Muscle of leg (tissue), 11 donors: ENCODE results near the gene DDX49. TPM values are rescaled to one million over a fixed set of nuclear protein-coding genes. Genes with fewer than 3 reads are reported as not detected.

ENCODE experiments used
- DNase-seq: peaks from one replicate; pipeline ENCODE4 v3.0.0; 2013
- H3K27ac ChIP-seq: one replicate; pipeline ENCODE4 v1.5.1; 2013; ENCODE audit warnings: mild to moderate bottlenecking, low read length, control low read depth
- H3K27me3 ChIP-seq: one replicate; pipeline ENCODE4 v1.6.1; 2013; ENCODE audit warnings: low read length; ENCODE audit not compliant: control insufficient read depth, insufficient read depth
- H3K36me3 ChIP-seq: one replicate; pipeline ENCODE4 v1.6.1; 2013; ENCODE audit warnings: low read length; ENCODE audit not compliant: control insufficient read depth, insufficient read depth
- H3K4me1 ChIP-seq: one replicate; pipeline ENCODE4 v1.6.1; 2013; ENCODE audit warnings: low read length; ENCODE audit not compliant: control insufficient read depth, insufficient read depth
- H3K4me3 ChIP-seq: one replicate; pipeline ENCODE4 v1.5.1; 2013; ENCODE audit warnings: low read length, control low read depth
- H3K9me3 ChIP-seq: replicated peaks from 2 replicates; pipeline ENCODE4 v1.6.1; 2013; ENCODE audit warnings: low read depth, low read length; ENCODE audit not compliant: control insufficient read depth
- WGBS: methylation state at CpG from one replicate; pipeline ENCODE4 v1.1.5; 2013; ENCODE audit warnings: missing lambda C conversion rate; ENCODE audit not compliant: insufficient coverage; 5-methylcytosine and 5-hydroxymethylcytosine counted together
- polyA plus RNA-seq, 8 donors: library from polyadenylated mRNA; unstranded; fragments of 120-200 nt; gene quantifications; one replicate each; pipeline versions ENCODE4 v1.2.1 to v1.2.3, GENCODE V29; 2013; ENCODE audit warnings: inconsistent platforms in 1 of 8, low replicate concordance in 1 of 8; ENCODE audit not compliant: insufficient read length in 8 of 8, insufficient read depth in 1 of 8
- total RNA-seq: library from RNA; stranded (reverse); fragments of 120-200 nt; gene quantifications from one replicate; pipeline ENCODE4 v1.2.4, GENCODE V29; 2013

Gene DDX49
- total and polyA plus RNA-seq, 9 donors, result 37.6 to 51.5 (median 41.7) TPM

GRCh38 chr19:18941628-18942354 lies 22.3 kb downstream of the DDX49 start:
- Histone ChIP-seq H3K4me3 (no peak overlapping the region), H3K36me3 (peaks cover 26% of the 10 kb centered on the region), H3K27ac (no peak overlapping the region), H3K27me3 (no peaks in the 10 kb centered on the region), H3K9me3 (no peaks in the 10 kb centered on the region), H3K4me1 (peaks cover 16% of the 10 kb centered on the region)
- WGBS, result 38% methylated on average over 11 of the region's 18 CpGs
- DNase-seq, result peak; percentile 48

GRCh38 chr19:18942692-18943091 lies 23.2 kb downstream of the DDX49 start:
- no peaks in the 10 kb centered on the region for H3K27me3 ChIP-seq
- no peak for DNase-seq
- H3K4me1 ChIP-seq, result peaks cover 16% of the 10 kb centered on the region
- peaks cover 24% of the 10 kb centered on the region for H3K36me3 ChIP-seq
- H3K9me3 ChIP-seq, result no peaks in the 10 kb centered on the region
- 81% methylated on average over 5 of the region's 6 CpGs for WGBS
- no peak overlapping the region for H3K27ac ChIP-seq
- no peak overlapping the region for H3K4me3 ChIP-seq

- no peaks in the 10 kb centered on the region for H3K27me3 ChIP-seq
- WGBS, result 69% methylated on average over 2 of the region's 4 CpGs
- no peaks in the 10 kb centered on the region for H3K9me3 ChIP-seq
- peaks cover 16% of the 10 kb centered on the region for H3K4me1 ChIP-seq
- no peak for DNase-seq
- H3K4me3 ChIP-seq, result no peak overlapping the region
- no peak overlapping the region for H3K27ac ChIP-seq
- peaks cover 17% of the 10 kb centered on the region for H3K36me3 ChIP-seq
These were observed 23.9 kb downstream of the DDX49 start for GRCh38 chr19:18943465-18943864.

DNA sequence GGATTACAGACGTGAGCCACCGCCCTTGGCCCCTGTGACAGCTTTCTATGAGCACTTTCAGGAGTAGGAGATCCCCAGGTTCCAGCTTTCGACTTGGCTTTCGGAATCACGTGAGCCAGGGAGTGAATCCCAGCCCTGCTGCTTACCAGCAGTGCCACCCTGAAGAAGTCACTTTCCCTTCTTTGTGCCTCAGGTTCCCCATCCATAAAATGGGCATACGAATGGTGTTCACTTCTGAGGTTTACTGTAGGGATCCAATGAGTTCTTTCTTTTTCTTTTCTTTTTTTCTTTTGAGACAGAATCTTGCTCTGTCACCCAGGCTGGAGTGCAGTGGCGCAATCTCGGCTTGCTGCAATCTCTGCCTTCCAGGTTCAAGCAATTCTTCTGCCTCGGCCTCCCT lies 25.8 kb downstream of the DDX49 start:
- 71% methylated on average over 2 of the region's 9 CpGs for WGBS
- Histone ChIP-seq H3K4me3 (no peak overlapping the region), H3K9me3 (no peaks in the 10 kb centered on the region), H3K36me3 (peaks cover 17% of the 10 kb centered on the region), H3K27ac (no peak overlapping the region), H3K4me1 (peaks cover 4% of the 10 kb centered on the region), H3K27me3 (no peaks in the 10 kb centered on the region)
- DNase-seq, result no peak

DNA sequence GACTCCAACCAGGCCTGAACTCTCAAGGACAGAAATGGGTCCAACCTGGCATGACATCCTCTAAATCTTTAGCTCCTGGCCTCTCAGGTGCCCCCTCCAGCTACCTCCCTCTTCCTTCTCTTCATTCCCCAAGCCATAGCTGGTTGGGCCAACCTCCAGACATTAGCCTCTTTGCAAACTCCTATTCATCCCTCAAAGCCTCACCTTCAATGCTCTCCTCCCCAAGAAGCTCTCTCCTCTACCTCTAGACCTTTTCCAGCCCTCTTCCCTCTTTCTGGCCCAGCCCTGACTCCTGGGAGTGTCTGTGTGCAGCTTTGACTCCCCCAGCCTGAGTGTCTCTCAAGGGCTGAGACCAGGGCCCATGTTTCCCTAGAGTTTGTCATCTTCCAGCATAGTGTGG lies 26.8 kb downstream of the DDX49 start:
- no peaks in the 10 kb centered on the region for H3K27me3 ChIP-seq
- DNase-seq, result no peak
- no peaks in the 10 kb centered on the region for H3K9me3 ChIP-seq
- no peak overlapping the region for H3K27ac ChIP-seq
- no peak overlapping the region for H3K4me3 ChIP-seq
- peaks cover 4% of the 10 kb centered on the region for H3K4me1 ChIP-seq
- peaks cover 17% of the 10 kb centered on the region for H3K36me3 ChIP-seq

DNA sequence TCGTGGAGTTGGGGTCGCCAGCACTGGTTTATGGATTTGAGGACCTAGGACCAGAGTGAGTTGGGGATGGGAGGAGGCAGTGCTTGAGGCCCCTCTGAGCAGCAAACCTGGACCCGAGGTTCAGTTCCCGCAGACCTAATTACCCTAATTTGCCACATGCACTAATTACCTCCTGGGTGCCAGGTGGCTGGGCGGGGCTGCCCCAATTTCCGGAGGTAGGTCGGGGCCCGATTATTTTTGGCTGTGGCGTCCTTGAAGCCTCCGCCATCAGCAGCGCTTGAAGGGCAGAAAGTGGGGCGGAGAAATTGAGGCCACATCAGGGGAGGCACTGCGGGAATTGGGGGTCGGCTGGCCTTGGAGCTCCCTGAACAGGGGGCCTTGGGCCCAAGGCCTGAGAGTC lies 27.4 kb downstream of the DDX49 start:
- no peak overlapping the region for H3K4me3 ChIP-seq
- no peaks in the 10 kb centered on the region for H3K9me3 ChIP-seq
- H3K27ac ChIP-seq, result no peak overlapping the region
- H3K36me3 ChIP-seq, result peaks cover 17% of the 10 kb centered on the region
- no peaks in the 10 kb centered on the region for H3K27me3 ChIP-seq
- no peak for DNase-seq
- 82% methylated on average over 10 of the region's 14 CpGs for WGBS
- H3K4me1 ChIP-seq, result no peaks in the 10 kb centered on the region

DNA sequence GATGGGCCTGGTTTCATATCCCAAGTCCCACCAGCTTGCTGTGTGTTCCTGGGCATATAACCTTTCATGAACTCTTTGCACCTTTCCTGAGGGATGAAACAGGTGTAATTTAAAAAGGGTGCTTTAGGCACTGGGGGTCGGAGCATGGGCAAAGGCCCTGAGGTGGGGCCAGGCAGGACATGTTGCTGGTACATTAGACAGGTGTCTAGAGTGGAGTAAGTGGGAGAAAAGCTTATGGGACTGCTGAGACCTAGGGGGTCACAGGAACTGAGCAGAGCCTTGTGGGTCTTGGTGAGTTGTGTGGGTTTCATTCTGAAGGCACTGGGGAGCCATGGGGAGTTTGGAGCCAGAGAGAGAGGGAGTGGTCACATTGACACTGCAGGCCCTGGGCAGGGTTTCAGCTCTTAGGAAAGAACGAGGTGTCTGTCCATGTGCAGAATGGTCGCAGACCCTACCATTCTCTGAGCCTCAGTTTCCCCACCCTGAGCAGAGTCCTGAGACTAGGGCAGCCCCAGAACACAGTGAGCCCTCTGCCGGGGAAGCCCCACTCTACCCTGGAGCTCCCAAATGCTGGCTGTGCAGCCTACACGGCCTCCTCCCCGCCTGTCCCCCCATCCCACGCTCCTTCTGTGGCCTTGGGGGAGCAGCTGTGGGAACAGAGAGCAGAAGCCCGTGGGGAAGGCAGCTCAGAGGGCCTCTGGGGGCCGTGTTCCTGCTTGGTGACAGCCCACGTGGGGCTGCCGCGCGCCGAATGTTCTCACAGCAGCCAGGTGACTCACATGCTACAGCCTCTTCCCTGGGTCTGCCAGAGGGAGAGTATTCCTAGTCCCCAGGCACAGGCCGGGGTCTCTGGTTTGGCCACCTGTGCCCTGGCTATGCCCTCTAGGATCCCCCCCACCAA lies 28.8 kb downstream of the DDX49 start:
- WGBS, result 76% methylated on average over 10 of the region's 15 CpGs
- no peaks in the 10 kb centered on the region for H3K9me3 ChIP-seq
- no peak for DNase-seq

GRCh38 chr19:18948976-18949356 lies 29.5 kb downstream of the DDX49 start:
- Histone ChIP-seq H3K4me1 (no peaks in the 10 kb centered on the region), H3K27ac (no peak overlapping the region), H3K27me3 (no peaks in the 10 kb centered on the region), H3K36me3 (peaks cover 11% of the 10 kb centered on the region), H3K4me3 (no peak overlapping the region), H3K9me3 (no peaks in the 10 kb centered on the region)
- DNase-seq, result no peak
- 75% methylated on average over 4 of the region's 5 CpGs for WGBS

More for the DNA sequence above, 28.8 kb downstream of the DDX49 start:
- Histone ChIP-seq H3K27ac (no peak overlapping the region), H3K27me3 (no peaks in the 10 kb centered on the region), H3K4me3 (no peak overlapping the region), H3K36me3 (peaks cover 16% of the 10 kb centered on the region), H3K4me1 (no peaks in the 10 kb centered on the region)

- Histone ChIP-seq H3K4me3 (no peak overlapping the region), H3K27ac (no peak overlapping the region), H3K9me3 (no peaks in the 10 kb centered on the region), H3K36me3 (peaks cover 11% of the 10 kb centered on the region), H3K4me1 (no peaks in the 10 kb centered on the region), H3K27me3 (no peaks in the 10 kb centered on the region)
- DNase-seq, result no peak
- no CpG with 5 or more reads among the region's 3 CpGs for WGBS
These were observed 30.3 kb downstream of the DDX49 start for GRCh38 chr19:18949858-18950257.

DNA sequence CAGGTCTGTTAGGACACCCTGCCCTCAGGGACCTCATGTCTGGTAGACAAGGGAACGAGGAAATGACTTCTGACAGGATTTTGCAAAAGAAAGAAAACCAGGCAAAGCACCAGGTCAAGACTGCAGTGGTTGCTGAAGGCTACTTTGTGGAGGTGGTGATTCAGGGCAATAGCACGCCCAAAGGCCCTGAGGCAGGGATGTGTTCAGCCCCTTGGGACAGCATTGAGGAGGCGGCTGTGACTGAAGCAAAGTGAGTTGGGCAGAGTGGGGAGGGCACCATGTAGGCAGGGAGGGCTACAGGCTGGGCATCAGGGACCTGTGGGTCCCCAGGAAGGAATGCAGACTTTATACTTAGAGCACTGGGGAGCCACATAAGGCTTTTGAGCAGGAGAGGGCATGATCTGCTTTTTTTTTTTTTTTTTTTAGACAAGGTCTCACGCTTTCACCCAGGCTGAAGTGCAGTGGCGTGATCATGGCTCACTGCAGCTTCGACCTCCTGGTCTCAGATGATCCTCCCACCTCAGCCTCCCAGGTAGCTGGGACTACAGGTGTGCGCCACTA lies 32.3 kb downstream of the DDX49 start:
- no peak for DNase-seq
- WGBS, result 79% methylated on average over 5 of the region's 7 CpGs
- Histone ChIP-seq H3K27ac (no peak overlapping the region), H3K4me1 (no peaks in the 10 kb centered on the region), H3K4me3 (no peak overlapping the region), H3K9me3 (no peaks in the 10 kb centered on the region), H3K36me3 (peaks cover 3% of the 10 kb centered on the region), H3K27me3 (no peaks in the 10 kb centered on the region)
